ENCODE data around the gene LOXL1. TPM values are rescaled to one million over a fixed set of nuclear protein-coding genes. Genes with fewer than 3 reads are reported as not detected.

Gene LOXL1
- total and polyA plus RNA-seq, 9 of the 15 experiments (the other 6 are each of a cell fraction or from before 2014, with no cell fraction given), result 0.14 TPM; not detected in 8

- TF ChIP-seq ZNF592 (IDR thresholded peaks at IDR 0.05) (no peak), PYGO2 (tag; IDR thresholded peaks at IDR 0.05) (no peak), ATF3 (IDR thresholded peaks at IDR 0.05) (no peak), ATF3 (CRISPR knock-in tag; conservative IDR thresholded peaks at IDR 0.05) (no peak), XRCC5 (IDR thresholded peaks at IDR 0.05; ENCODE audit: low read depth, low read length) (peak; percentile 55; the same call in 1 of the 2 replicates), HDAC8 (tag; IDR thresholded peaks at IDR 0.05) (no peak), ZNF699 (CRISPR knock-in tag; IDR thresholded peaks at IDR 0.05; ENCODE audit: insufficient replicate concordance) (no peak), HMBOX1 (IDR thresholded peaks at IDR 0.05) (no peak), SRSF3 (IDR thresholded peaks at IDR 0.05; ENCODE audit: insufficient read depth, low read length) (no peak), SUPT5H (IDR thresholded peaks at IDR 0.05) (no peak), THAP12 (CRISPR knock-in tag; IDR thresholded peaks at IDR 0.05) (no peak), TEAD2 (tag; IDR thresholded peaks at IDR 0.05) (no peak)
- TF ChIP-seq, protein P1, sequence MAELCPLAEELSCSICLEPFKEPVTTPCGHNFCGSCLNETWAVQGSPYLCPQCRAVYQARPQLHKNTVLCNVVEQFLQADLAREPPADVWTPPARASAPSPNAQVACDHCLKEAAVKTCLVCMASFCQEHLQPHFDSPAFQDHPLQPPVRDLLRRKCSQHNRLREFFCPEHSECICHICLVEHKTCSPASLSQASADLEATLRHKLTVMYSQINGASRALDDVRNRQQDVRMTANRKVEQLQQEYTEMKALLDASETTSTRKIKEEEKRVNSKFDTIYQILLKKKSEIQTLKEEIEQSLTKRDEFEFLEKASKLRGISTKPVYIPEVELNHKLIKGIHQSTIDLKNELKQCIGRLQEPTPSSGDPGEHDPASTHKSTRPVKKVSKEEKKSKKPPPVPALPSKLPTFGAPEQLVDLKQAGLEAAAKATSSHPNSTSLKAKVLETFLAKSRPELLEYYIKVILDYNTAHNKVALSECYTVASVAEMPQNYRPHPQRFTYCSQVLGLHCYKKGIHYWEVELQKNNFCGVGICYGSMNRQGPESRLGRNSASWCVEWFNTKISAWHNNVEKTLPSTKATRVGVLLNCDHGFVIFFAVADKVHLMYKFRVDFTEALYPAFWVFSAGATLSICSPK (IDR thresholded peaks at IDR 0.05; ENCODE audit: borderline replicate concordance), result no peak
- TF ChIP-seq, protein P2, sequence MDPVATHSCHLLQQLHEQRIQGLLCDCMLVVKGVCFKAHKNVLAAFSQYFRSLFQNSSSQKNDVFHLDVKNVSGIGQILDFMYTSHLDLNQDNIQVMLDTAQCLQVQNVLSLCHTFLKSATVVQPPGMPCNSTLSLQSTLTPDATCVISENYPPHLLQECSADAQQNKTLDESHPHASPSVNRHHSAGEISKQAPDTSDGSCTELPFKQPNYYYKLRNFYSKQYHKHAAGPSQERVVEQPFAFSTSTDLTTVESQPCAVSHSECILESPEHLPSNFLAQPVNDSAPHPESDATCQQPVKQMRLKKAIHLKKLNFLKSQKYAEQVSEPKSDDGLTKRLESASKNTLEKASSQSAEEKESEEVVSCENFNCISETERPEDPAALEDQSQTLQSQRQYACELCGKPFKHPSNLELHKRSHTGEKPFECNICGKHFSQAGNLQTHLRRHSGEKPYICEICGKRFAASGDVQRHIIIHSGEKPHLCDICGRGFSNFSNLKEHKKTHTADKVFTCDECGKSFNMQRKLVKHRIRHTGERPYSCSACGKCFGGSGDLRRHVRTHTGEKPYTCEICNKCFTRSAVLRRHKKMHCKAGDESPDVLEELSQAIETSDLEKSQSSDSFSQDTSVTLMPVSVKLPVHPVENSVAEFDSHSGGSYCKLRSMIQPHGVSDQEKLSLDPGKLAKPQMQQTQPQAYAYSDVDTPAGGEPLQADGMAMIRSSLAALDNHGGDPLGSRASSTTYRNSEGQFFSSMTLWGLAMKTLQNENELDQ (CRISPR knock-in tag; IDR thresholded peaks at IDR 0.05; ENCODE audit: borderline replicate concordance), result no peak
Measured at GRCh38 chr15:73950831-73951561, 24.7 kb downstream of the LOXL1 start (continued).

Data from K562 (cell line).